Liver (tissue), 9 donors: ENCODE measurements around the gene CIB2. TPM values are rescaled to one million over a fixed set of nuclear protein-coding genes. Genes with fewer than 3 reads are reported as not detected.

Experiments
- DNase-seq: peaks from one replicate; pipeline ENCODE4 v3.0.0-alpha.2; 2017; ENCODE audit warnings: low spot score
- H3K27ac ChIP-seq, 2 donors: one replicate each; pipeline ENCODE4 v1.7.0; 2013; ENCODE audit warnings: inconsistent platforms in 2 of 2, low read length in 2 of 2, control low read depth in 1 of 2, low read depth in 1 of 2, mild to moderate bottlenecking in 1 of 2
- H3K27me3 ChIP-seq, 4 donors: one replicate each; pipeline versions ENCODE4 v1.6.1 to v1.7.0; 2013; ENCODE audit warnings: low read length in 3 of 4, inconsistent platforms in 1 of 4, mild to moderate bottlenecking in 1 of 4, moderate library complexity in 1 of 4; ENCODE audit not compliant: control insufficient read depth in 4 of 4, insufficient read depth in 4 of 4
- H3K36me3 ChIP-seq, 4 donors: one replicate each; pipeline versions ENCODE4 v1.6.1 to v1.7.0; 2013; ENCODE audit warnings: low read length in 3 of 4, mild to moderate bottlenecking in 3 of 4, low read depth in 1 of 4, moderate library complexity in 1 of 4; ENCODE audit not compliant: control insufficient read depth in 4 of 4, insufficient read depth in 3 of 4
- H3K4me1 ChIP-seq, 4 donors: one replicate each; pipeline versions ENCODE4 v1.6.1 to v1.7.0; 2013; ENCODE audit warnings: low read length in 3 of 4, mild to moderate bottlenecking in 3 of 4, moderate library complexity in 1 of 4; ENCODE audit not compliant: control insufficient read depth in 4 of 4, insufficient read depth in 4 of 4
- H3K4me3 ChIP-seq, 3 donors: one replicate each; pipeline versions ENCODE4 v1.6.1 to v1.7.0; 2013; ENCODE audit warnings: low read length in 3 of 3, control low read depth in 1 of 3, low read depth in 1 of 3, mild to moderate bottlenecking in 1 of 3
- H3K9ac ChIP-seq, 2 donors: one replicate each; pipeline ENCODE4 v1.7.0; 2013; ENCODE audit warnings: low read length in 2 of 2, mild to moderate bottlenecking in 2 of 2, moderate library complexity in 2 of 2, control low read depth in 1 of 2, low read depth in 1 of 2
- H3K9me3 ChIP-seq, 4 donors: one replicate each; pipeline versions ENCODE4 v1.6.1 to v1.7.0; 2013; ENCODE audit warnings: low read length in 3 of 4; ENCODE audit not compliant: control insufficient read depth in 4 of 4
- ATF3 ChIP-seq: IDR thresholded peaks from 2 replicates; pipeline ENCODE4 v1.6.1; 2016; ENCODE audit warnings: antibody characterized with exemption
- EGR1 ChIP-seq, 2 donors: IDR thresholded peaks; 2 replicates each; pipeline ENCODE4 v1.6.1; 2016 to 2018; ENCODE audit warnings: antibody characterized with exemption in 2 of 2, low read depth in 2 of 2
- FOXA1 ChIP-seq: IDR thresholded peaks from 2 replicates; pipeline ENCODE4 v1.6.1; 2016; ENCODE audit warnings: antibody characterized with exemption
- FOXA2 ChIP-seq: IDR thresholded peaks from 2 replicates; pipeline ENCODE4 v1.6.1; 2016; ENCODE audit warnings: antibody characterized with exemption
- GABPA ChIP-seq, 2 donors: IDR thresholded peaks in 1 of 2; conservative IDR thresholded peaks in 1 of 2; 2 replicates each; pipeline ENCODE4 v1.6.1; 2016; ENCODE audit warnings: antibody characterized with exemption in 2 of 2, mild to moderate bottlenecking in 1 of 2, moderate library complexity in 1 of 2
- HNF4A ChIP-seq, 2 donors: conservative IDR thresholded peaks; 2 replicates each; pipeline ENCODE4 v1.6.1; 2016; ENCODE audit warnings: antibody characterized with exemption in 2 of 2, mild to moderate bottlenecking in 2 of 2
- HNF4G ChIP-seq: IDR thresholded peaks from 2 replicates; pipeline ENCODE4 v1.6.1; 2016; ENCODE audit warnings: antibody characterized with exemption
- JUND ChIP-seq, 2 donors: IDR thresholded peaks; 2 replicates each; pipeline ENCODE4 v1.6.1; 2016; ENCODE audit warnings: antibody characterized with exemption in 2 of 2
- NR2F2 ChIP-seq: IDR thresholded peaks from 2 replicates; pipeline ENCODE4 v1.6.1; 2016; ENCODE audit warnings: antibody characterized with exemption
- RAD21 ChIP-seq, 2 donors: IDR thresholded peaks; 2 replicates each; pipeline ENCODE4 v1.6.1; 2016; ENCODE audit warnings: antibody characterized with exemption in 2 of 2, mild to moderate bottlenecking in 2 of 2
- RXRA ChIP-seq, 2 donors: IDR thresholded peaks; 2 replicates each; pipeline ENCODE4 v1.6.1; 2017 to 2018; ENCODE audit warnings: antibody characterized with exemption in 2 of 2, mild to moderate bottlenecking in 1 of 2
- SP1 ChIP-seq: IDR thresholded peaks from 2 replicates; pipeline ENCODE4 v1.6.1; 2018; ENCODE audit warnings: antibody characterized with exemption, mild to moderate bottlenecking
- TAF1 ChIP-seq: conservative IDR thresholded peaks from 2 replicates; pipeline ENCODE4 v1.6.1; 2016; ENCODE audit warnings: antibody characterized with exemption, mild to moderate bottlenecking
- YY1 ChIP-seq: IDR thresholded peaks from 2 replicates; pipeline ENCODE4 v1.6.1; 2016; ENCODE audit warnings: antibody characterized with exemption, mild to moderate bottlenecking
- WGBS: extraction: QIAGEN DNeasy Blood & Tissue Kit; methylation state at CpG from one replicate; pipeline ENCODE4 v1.1.7; 2013; 5-methylcytosine and 5-hydroxymethylcytosine counted together
- polyA plus RNA-seq, 2 donors: library from polyadenylated mRNA; stranded (reverse) in 1 of 2; unstranded in 1 of 2; fragments of 200-250 nt in 1 of 2; fragments of >200 nt in 1 of 2; fragmentation: Nextera tagmentation in 1 of 2; extraction: Ambion mirVana in 1 of 2; gene quantifications; one replicate each; pipeline versions ENCODE4 v1.2.1 to v1.2.3, GENCODE V29; 2013 to 2015
- total RNA-seq, 2 donors: library from RNA; depleted of rRNA; stranded (reverse); fragments of >200 nt; gene quantifications; one replicate each; pipeline ENCODE4 v1.2.3, GENCODE V29; 2014
- TF ChIP-seq, protein P1 (sequence below): fragments of 150-350 bp; IDR thresholded peaks from 2 replicates; pipeline ENCODE4 v1.5.1; 2017; ENCODE audit warnings: improper control_type of control experiment, low read depth, low read length; ENCODE audit not compliant: missing input control
- TF ChIP-seq, protein P2 (sequence below): IDR thresholded peaks from 2 replicates; pipeline ENCODE4 v1.6.1; 2016; ENCODE audit warnings: antibody characterized with exemption, mild to moderate bottlenecking
- TF ChIP-seq, protein P3 (sequence below): IDR thresholded peaks from 2 replicates; pipeline ENCODE4 v1.6.1; 2016; ENCODE audit warnings: antibody characterized with exemption
- TF ChIP-seq, protein P4 (sequence below): IDR thresholded peaks from 2 replicates; pipeline ENCODE4 v1.6.1; 2016; ENCODE audit warnings: antibody characterized with exemption
- donor health status: healthy.
- donor health status: healthy.
- donor health status: healthy.
- donor health status: healthy.
- donor health status: healthy.

Gene CIB2
- total and polyA plus RNA-seq, 4 donors, result 0.25 to 2.2 (median 0.53) TPM

GRCh38 chr15:78177447-78177873 is 46.2 kb upstream of the CIB2 start:
- H3K9me3 ChIP-seq, result no peaks in the 10 kb centered on the region
- peaks cover 0 to 3% (median 1%) of the 10 kb centered on the region in 4 donors for H3K36me3 ChIP-seq
- no peak for TF ChIP-seq FOXA2
- no peak for TF ChIP-seq FOXA1
- TF ChIP-seq RAD21 (IDR thresholded peaks at IDR 0.05), result peak; percentile 59 to 68
- no peak for TF ChIP-seq HNF4A (conservative IDR thresholded peaks at IDR 0.05)
- TF ChIP-seq, protein P1, sequence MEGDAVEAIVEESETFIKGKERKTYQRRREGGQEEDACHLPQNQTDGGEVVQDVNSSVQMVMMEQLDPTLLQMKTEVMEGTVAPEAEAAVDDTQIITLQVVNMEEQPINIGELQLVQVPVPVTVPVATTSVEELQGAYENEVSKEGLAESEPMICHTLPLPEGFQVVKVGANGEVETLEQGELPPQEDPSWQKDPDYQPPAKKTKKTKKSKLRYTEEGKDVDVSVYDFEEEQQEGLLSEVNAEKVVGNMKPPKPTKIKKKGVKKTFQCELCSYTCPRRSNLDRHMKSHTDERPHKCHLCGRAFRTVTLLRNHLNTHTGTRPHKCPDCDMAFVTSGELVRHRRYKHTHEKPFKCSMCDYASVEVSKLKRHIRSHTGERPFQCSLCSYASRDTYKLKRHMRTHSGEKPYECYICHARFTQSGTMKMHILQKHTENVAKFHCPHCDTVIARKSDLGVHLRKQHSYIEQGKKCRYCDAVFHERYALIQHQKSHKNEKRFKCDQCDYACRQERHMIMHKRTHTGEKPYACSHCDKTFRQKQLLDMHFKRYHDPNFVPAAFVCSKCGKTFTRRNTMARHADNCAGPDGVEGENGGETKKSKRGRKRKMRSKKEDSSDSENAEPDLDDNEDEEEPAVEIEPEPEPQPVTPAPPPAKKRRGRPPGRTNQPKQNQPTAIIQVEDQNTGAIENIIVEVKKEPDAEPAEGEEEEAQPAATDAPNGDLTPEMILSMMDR, result peak; percentile 38
- H3K4me1 ChIP-seq, result no peaks in the 10 kb centered on the region
- H3K9ac ChIP-seq, result no peak overlapping the region
- peak; percentile 50 for DNase-seq
- H3K27ac ChIP-seq, result no peak overlapping the region
- H3K4me3 ChIP-seq, result no peak overlapping the region
- H3K27me3 ChIP-seq, result no peaks in the 10 kb centered on the region
- 31% methylated on average over 12 of the region's 12 CpGs for WGBS

GRCh38 chr15:78175330-78175729 is 44.1 kb upstream of the CIB2 start:
- TF ChIP-seq ATF3 (no peak), SP1 (no peak), HNF4G (no peak), NR2F2 (no peak), EGR1 (IDR thresholded peaks at IDR 0.05; ENCODE audit: low read depth in 2 of 2) (no peak), FOXA1 (no peak), RXRA (IDR thresholded peaks at IDR 0.05) (no peak), GABPA (IDR thresholded peaks at IDR 0.05 in 1 of 2, conservative IDR thresholded peaks at IDR 0.05 in 1 of 2) (no peak), TAF1 (no peak), JUND (IDR thresholded peaks at IDR 0.05) (no peak), RAD21 (IDR thresholded peaks at IDR 0.05) (no peak), YY1 (no peak), HNF4A (conservative IDR thresholded peaks at IDR 0.05) (no peak), FOXA2 (no peak)
- TF ChIP-seq, protein P2, sequence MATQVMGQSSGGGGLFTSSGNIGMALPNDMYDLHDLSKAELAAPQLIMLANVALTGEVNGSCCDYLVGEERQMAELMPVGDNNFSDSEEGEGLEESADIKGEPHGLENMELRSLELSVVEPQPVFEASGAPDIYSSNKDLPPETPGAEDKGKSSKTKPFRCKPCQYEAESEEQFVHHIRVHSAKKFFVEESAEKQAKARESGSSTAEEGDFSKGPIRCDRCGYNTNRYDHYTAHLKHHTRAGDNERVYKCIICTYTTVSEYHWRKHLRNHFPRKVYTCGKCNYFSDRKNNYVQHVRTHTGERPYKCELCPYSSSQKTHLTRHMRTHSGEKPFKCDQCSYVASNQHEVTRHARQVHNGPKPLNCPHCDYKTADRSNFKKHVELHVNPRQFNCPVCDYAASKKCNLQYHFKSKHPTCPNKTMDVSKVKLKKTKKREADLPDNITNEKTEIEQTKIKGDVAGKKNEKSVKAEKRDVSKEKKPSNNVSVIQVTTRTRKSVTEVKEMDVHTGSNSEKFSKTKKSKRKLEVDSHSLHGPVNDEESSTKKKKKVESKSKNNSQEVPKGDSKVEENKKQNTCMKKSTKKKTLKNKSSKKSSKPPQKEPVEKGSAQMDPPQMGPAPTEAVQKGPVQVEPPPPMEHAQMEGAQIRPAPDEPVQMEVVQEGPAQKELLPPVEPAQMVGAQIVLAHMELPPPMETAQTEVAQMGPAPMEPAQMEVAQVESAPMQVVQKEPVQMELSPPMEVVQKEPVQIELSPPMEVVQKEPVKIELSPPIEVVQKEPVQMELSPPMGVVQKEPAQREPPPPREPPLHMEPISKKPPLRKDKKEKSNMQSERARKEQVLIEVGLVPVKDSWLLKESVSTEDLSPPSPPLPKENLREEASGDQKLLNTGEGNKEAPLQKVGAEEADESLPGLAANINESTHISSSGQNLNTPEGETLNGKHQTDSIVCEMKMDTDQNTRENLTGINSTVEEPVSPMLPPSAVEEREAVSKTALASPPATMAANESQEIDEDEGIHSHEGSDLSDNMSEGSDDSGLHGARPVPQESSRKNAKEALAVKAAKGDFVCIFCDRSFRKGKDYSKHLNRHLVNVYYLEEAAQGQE, result no peak
- TF ChIP-seq, protein P1, result no peak
- TF ChIP-seq, protein P3, sequence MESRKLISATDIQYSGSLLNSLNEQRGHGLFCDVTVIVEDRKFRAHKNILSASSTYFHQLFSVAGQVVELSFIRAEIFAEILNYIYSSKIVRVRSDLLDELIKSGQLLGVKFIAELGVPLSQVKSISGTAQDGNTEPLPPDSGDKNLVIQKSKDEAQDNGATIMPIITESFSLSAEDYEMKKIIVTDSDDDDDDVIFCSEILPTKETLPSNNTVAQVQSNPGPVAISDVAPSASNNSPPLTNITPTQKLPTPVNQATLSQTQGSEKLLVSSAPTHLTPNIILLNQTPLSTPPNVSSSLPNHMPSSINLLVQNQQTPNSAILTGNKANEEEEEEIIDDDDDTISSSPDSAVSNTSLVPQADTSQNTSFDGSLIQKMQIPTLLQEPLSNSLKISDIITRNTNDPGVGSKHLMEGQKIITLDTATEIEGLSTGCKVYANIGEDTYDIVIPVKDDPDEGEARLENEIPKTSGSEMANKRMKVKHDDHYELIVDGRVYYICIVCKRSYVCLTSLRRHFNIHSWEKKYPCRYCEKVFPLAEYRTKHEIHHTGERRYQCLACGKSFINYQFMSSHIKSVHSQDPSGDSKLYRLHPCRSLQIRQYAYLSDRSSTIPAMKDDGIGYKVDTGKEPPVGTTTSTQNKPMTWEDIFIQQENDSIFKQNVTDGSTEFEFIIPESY, result no peak
- TF ChIP-seq, protein P4, sequence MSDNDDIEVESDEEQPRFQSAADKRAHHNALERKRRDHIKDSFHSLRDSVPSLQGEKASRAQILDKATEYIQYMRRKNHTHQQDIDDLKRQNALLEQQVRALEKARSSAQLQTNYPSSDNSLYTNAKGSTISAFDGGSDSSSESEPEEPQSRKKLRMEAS, result no peak
- Histone ChIP-seq H3K4me3 (no peak overlapping the region), H3K27me3 (no peaks in the 10 kb centered on the region), H3K9me3 (peaks cover 0 to 2% (median 0%) of the 10 kb centered on the region in 4 donors), H3K4me1 (no peaks in the 10 kb centered on the region), H3K36me3 (peaks cover 6 to 24% (median 14%) of the 10 kb centered on the region in 4 donors), H3K27ac (no peak overlapping the region), H3K9ac (no peak overlapping the region)
- WGBS, result 61% methylated on average over 2 of the region's 2 CpGs
- no peak for DNase-seq
